ENCODE data around the gene THPO. TPM values are rescaled to one million over a fixed set of nuclear protein-coding genes. Genes with fewer than 3 reads are reported as not detected.
A peak's percentile ranks its signal among the peaks of the same experiment; 100 is the strongest.

THPO gene
- total and polyA plus RNA-seq, 9 of the 15 experiments (the other 6 are each of a cell fraction or from before 2014, with no cell fraction given): 0.11 to 1.1 (median 0.35) TPM; not detected in 1

DNA sequence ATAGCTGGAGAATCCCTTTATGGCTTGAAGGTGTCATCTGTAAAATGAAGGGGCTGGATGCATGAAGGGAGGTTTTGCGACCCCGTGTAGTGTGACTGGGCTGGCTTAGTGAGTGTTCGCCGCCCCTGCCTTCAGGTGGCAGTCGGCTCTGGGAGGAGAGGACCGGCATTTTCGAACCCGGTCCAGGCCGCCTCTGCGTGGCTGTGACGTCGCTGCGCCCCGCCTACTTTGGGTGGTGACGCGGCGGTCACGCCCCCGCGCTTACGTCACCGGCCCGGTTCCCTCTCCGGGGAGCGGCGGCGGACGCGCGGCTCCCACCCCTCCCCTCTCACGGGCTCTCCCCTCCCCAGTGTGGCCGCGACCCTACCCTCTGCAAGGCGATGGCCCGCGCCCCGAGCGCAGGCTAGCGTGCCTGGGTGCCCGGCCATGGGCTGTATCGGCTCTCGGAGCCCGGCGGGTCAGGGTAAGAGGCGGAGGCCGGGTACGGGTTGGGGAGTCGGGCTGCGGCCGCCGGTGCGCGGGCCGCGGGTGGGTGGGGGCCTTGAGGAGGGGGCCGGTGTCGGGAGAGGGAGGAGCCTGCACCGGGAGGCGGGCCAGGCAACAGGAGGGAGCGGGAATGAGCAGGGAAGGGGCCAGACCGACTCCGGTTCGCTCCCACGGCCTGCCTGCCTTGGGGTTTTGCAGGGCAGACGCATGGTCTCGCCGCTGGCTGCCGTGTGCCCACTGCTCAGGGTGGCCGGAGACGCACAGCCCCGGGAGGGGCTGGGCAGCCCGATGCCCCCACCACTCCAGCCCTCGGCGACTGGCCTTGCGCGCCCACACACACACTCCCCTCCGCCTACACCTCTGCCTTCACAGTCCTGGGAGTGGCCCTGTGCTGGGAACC is 42.1 kb downstream of the THPO start (continued):
- TF ChIP-seq ZBTB9 (CRISPR knock-in tag; IDR thresholded peaks at IDR 0.05): peak; percentile 27; the same call in 1 of the 2 replicates
- no peak for TF ChIP-seq HDAC6 (IDR thresholded peaks at IDR 0.05; ENCODE audit: low read depth, low read length)
- TF ChIP-seq NR2F6 (CRISPR knock-in tag; IDR thresholded peaks at IDR 0.05): 0 out of 2 replicates have a peak, but pooled peaks have one; percentile 42
- TF ChIP-seq EP400 (IDR thresholded peaks at IDR 0.05): peak; percentile 29; the same call in 1 of the 2 replicates
- TF ChIP-seq ZNF24 (IDR thresholded peaks at IDR 0.05): no peak
- TF ChIP-seq, protein P1, sequence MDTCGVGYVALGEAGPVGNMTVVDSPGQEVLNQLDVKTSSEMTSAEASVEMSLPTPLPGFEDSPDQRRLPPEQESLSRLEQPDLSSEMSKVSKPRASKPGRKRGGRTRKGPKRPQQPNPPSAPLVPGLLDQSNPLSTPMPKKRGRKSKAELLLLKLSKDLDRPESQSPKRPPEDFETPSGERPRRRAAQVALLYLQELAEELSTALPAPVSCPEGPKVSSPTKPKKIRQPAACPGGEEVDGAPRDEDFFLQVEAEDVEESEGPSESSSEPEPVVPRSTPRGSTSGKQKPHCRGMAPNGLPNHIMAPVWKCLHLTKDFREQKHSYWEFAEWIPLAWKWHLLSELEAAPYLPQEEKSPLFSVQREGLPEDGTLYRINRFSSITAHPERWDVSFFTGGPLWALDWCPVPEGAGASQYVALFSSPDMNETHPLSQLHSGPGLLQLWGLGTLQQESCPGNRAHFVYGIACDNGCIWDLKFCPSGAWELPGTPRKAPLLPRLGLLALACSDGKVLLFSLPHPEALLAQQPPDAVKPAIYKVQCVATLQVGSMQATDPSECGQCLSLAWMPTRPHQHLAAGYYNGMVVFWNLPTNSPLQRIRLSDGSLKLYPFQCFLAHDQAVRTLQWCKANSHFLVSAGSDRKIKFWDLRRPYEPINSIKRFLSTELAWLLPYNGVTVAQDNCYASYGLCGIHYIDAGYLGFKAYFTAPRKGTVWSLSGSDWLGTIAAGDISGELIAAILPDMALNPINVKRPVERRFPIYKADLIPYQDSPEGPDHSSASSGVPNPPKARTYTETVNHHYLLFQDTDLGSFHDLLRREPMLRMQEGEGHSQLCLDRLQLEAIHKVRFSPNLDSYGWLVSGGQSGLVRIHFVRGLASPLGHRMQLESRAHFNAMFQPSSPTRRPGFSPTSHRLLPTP (IDR thresholded peaks at IDR 0.05; ENCODE audit: borderline replicate concordance, extremely low read depth, insufficient read length): no peak
- TF ChIP-seq SIN3A (IDR thresholded peaks at IDR 0.05; ENCODE audit: borderline replicate concordance in 2 of 2, control insufficient read depth in 1 of 2, low read depth in 2 of 2, low read length in 2 of 2): peak in 1 of 2 experiments; percentile 21; a peak in 1 of 4 replicates
- no peak for TF ChIP-seq ZBTB49 (CRISPR knock-in tag; IDR thresholded peaks at IDR 0.05; ENCODE audit: borderline replicate concordance)
- peak; percentile 87 for TF ChIP-seq KHSRP (IDR thresholded peaks at IDR 0.05)
- no peak for TF ChIP-seq ZNF57 (CRISPR knock-in tag; IDR thresholded peaks at IDR 0.05)
- TF ChIP-seq NR3C1 (CRISPR knock-in tag; IDR thresholded peaks at IDR 0.05): no peak
- TF ChIP-seq ZNF3 (CRISPR knock-in tag; IDR thresholded peaks at IDR 0.05): no peak
- no peak for TF ChIP-seq BRD9 (IDR thresholded peaks at IDR 0.05; ENCODE audit: low read depth, partially characterized antibody)
- no peak for TF ChIP-seq CHD2 (IDR thresholded peaks at IDR 0.05; ENCODE audit: low read depth, low read length)
- no peak for TF ChIP-seq LCOR (CRISPR knock-in tag; IDR thresholded peaks at IDR 0.05)
- no peak for TF ChIP-seq DPF2 (IDR thresholded peaks at IDR 0.05)
- peak; percentile 65 for TF ChIP-seq RB1 (IDR thresholded peaks at IDR 0.05; ENCODE audit: low read depth)
- TF ChIP-seq KDM1A (IDR thresholded peaks at IDR 0.05): no peak
- no peak for TF ChIP-seq ZNF311 (CRISPR knock-in tag; IDR thresholded peaks at IDR 0.05)
- TF ChIP-seq ZFPM2 (CRISPR knock-in tag; IDR thresholded peaks at IDR 0.05): no peak
- no peak for TF ChIP-seq HDAC1 (IDR thresholded peaks at IDR 0.05)

All from K562 (cell line).